HG03460 (cell line): ENCODE measurements around the gene PLXDC1.
A peak's percentile ranks its signal among the peaks of the same experiment; 100 is the strongest.
"Not testable (repeated sequence)": the region's sequence is repeated elsewhere in the genome, so short reads cannot be mapped to it uniquely, and the experiment has no call there.

Experiments used
- ATAC-seq: cut with Tn5 transposase; IDR thresholded peaks from one replicate; pipeline ENCODE4 v1.9.1; 2021; ENCODE audit not compliant: unreplicated experiment

PLXDC1 gene

GRCh38 chr17:39183045-39183444 is 31.6 kb upstream of the PLXDC1 start:
- ATAC-seq: no peak

GRCh38 chr17:39181303-39181702 is 29.9 kb upstream of the PLXDC1 start:
- ATAC-seq: no peak

GRCh38 chr17:39178536-39178935 is 27.1 kb upstream of the PLXDC1 start:
- no peak for ATAC-seq

GRCh38 chr17:39177256-39177655 is 25.8 kb upstream of the PLXDC1 start:
- ATAC-seq: no peak

- no peak for ATAC-seq
Measured at GRCh38 chr17:39175695-39176093, 24.3 kb upstream of the PLXDC1 start.

GRCh38 chr17:39174920-39175694 is 23.7 kb upstream of the PLXDC1 start:
- no peak for ATAC-seq

GRCh38 chr17:39173526-39174274 is 22.3 kb upstream of the PLXDC1 start:
- ATAC-seq: no peak

- ATAC-seq: no peak
Measured at GRCh38 chr17:39173080-39173479, 21.6 kb upstream of the PLXDC1 start.

- ATAC-seq: no peak
Measured at GRCh38 chr17:39171933-39172332, 20.5 kb upstream of the PLXDC1 start.

GRCh38 chr17:39170558-39170957 is 19.1 kb upstream of the PLXDC1 start:
- ATAC-seq: no peak

GRCh38 chr17:39170109-39170508 is 18.7 kb upstream of the PLXDC1 start:
- ATAC-seq: no peak

GRCh38 chr17:39169518-39169917 is 18.1 kb upstream of the PLXDC1 start:
- no peak for ATAC-seq

GRCh38 chr17:39169101-39169500 is 17.7 kb upstream of the PLXDC1 start:
- ATAC-seq: no peak

- not testable (repeated sequence) for ATAC-seq
Measured at GRCh38 chr17:39168503-39168902, 17.1 kb upstream of the PLXDC1 start.

GRCh38 chr17:39167476-39167875 is 16.0 kb upstream of the PLXDC1 start:
- ATAC-seq: no peak

GRCh38 chr17:39166437-39167335 is 15.2 kb upstream of the PLXDC1 start:
- no peak for ATAC-seq

- no peak for ATAC-seq
Measured at GRCh38 chr17:39165841-39166349, 14.5 kb upstream of the PLXDC1 start, which contains the start of gene ARL5C. TSS of gene ARL5C (minus strand) at chr17:39166161. CDS start at chr17:39165760, 401 bp downstream.

- ATAC-seq: no peak
Measured at GRCh38 chr17:39165178-39165840, 13.9 kb upstream of the PLXDC1 start.

- peak; percentile 83 for ATAC-seq
Measured at GRCh38 chr17:39164675-39165143, 13.3 kb upstream of the PLXDC1 start.

- ATAC-seq: no peak
Measured at GRCh38 chr17:39161962-39162361, 10.5 kb upstream of the PLXDC1 start.
